Endodermal cell (in vitro differentiated cells): ENCODE results near the gene AACS. TPM values are rescaled to one million over a fixed set of nuclear protein-coding genes. Genes with fewer than 3 reads are reported as not detected.

ENCODE experiments used
- DNase-seq: peaks from one replicate; pipeline ENCODE4 v3.0.0-alpha.2; 2017
- H3K27ac ChIP-seq: 2 replicates; pipeline ENCODE4 v1.5.1; 2013; ENCODE audit warnings: mild to moderate bottlenecking, low read depth, low read length, moderate library complexity
- H3K27me3 ChIP-seq: 2 replicates; pipeline ENCODE4 v1.6.1; 2013; ENCODE audit warnings: mild to moderate bottlenecking, low read length, moderate library complexity; ENCODE audit not compliant: insufficient read depth, control insufficient read depth, poor library complexity, severe bottlenecking
- H3K36me3 ChIP-seq: 2 replicates; pipeline ENCODE4 v1.7.0; 2013; ENCODE audit warnings: mild to moderate bottlenecking, low read length, moderate library complexity; ENCODE audit not compliant: control insufficient read depth, insufficient read depth
- H3K4me1 ChIP-seq: one replicate; pipeline ENCODE4 v1.7.0; 2013; ENCODE audit warnings: low read length; ENCODE audit not compliant: control insufficient read depth, insufficient read depth
- H3K4me3 ChIP-seq: 2 replicates; pipeline ENCODE4 v1.5.1; 2013; ENCODE audit warnings: mild to moderate bottlenecking, low read length, moderate library complexity
- H3K9ac ChIP-seq: 2 replicates; pipeline ENCODE4 v1.6.1; 2013; ENCODE audit warnings: mild to moderate bottlenecking, low read length, moderate library complexity; ENCODE audit not compliant: poor library complexity, severe bottlenecking; ENCODE audit errors: extremely low read depth
- H3K9me3 ChIP-seq: 2 replicates; pipeline ENCODE4 v1.6.1; 2013; ENCODE audit warnings: mild to moderate bottlenecking, low read length, moderate library complexity; ENCODE audit not compliant: control insufficient read depth
- H3K27ac Mint-ChIP-seq: 2 replicates; pipeline ENCODE4 v1.8.0; 2020; ENCODE audit warnings: mixed read lengths
- H3K27me3 Mint-ChIP-seq: 2 replicates; pipeline ENCODE4 v1.8.0; 2021; ENCODE audit warnings: mild to moderate bottlenecking, mixed read lengths; ENCODE audit not compliant: insufficient read depth
- H3K36me3 Mint-ChIP-seq: 2 replicates; pipeline ENCODE4 v1.8.0; 2020; ENCODE audit warnings: low read depth, mixed read lengths
- H3K4me1 Mint-ChIP-seq: 2 replicates; pipeline ENCODE4 v1.8.0; 2020; ENCODE audit warnings: mixed read lengths
- H3K4me3 Mint-ChIP-seq: 2 replicates; pipeline ENCODE4 v1.8.0; 2020; ENCODE audit warnings: mild to moderate bottlenecking, moderate library complexity, mixed read lengths
- H3K9me3 Mint-ChIP-seq: 2 replicates; pipeline ENCODE4 v1.8.0; 2020; ENCODE audit warnings: mild to moderate bottlenecking, mixed read lengths
- CTCF ChIP-seq: fragments of 200-600 bp; sonication (generic); conservative IDR thresholded peaks from 2 replicates; pipeline ENCODE4 v1.5.0; 2021; ENCODE audit warnings: antibody characterized with exemption, mild to moderate bottlenecking
- WGBS, 2 experiments: methylation state at CpG; one replicate each; pipeline versions ENCODE4 v1.1.5 to v1.1.7; 2013; ENCODE audit warnings: missing lambda C conversion rate in 2 of 2, mixed read lengths in 1 of 2; ENCODE audit not compliant: insufficient coverage in 1 of 2, insufficient read length in 1 of 2; 5-methylcytosine and 5-hydroxymethylcytosine counted together
- total RNA-seq, 2 donors: library from RNA; stranded (reverse); fragmentation: NEBNext Ultra II Directional in 1 of 2; extraction: Animal tissue kit (Norgen Biotek cat#: 25700) in 1 of 2; gene quantifications; 2 replicates in 1 of 2; 3 replicates in 1 of 2; pipeline ENCODE4 v1.2.1, GENCODE V29; 2021

Gene AACS
- total RNA-seq, 2 donors from 2014 or later: 55.4 to 71.9 TPM

GRCh38 chr12:125187148-125187745 lies 122.0 kb downstream of the AACS start:
- no peak overlapping the region for H3K27ac ChIP-seq
- H3K27ac Mint-ChIP-seq: no peak overlapping the region
- TF ChIP-seq CTCF: no peak
- peaks cover 2% of the 10 kb centered on the region for H3K36me3 Mint-ChIP-seq
- peaks cover 78% of the 10 kb centered on the region for H3K27me3 Mint-ChIP-seq
- peak overlapping the region; percentile 65 for H3K4me3 Mint-ChIP-seq
- 0% methylated on average over 18 to 41 of the region's 41 CpGs for WGBS, 2 experiments
- no peaks in the 10 kb centered on the region for H3K9me3 Mint-ChIP-seq
- no peak overlapping the region for H3K9ac ChIP-seq
- peaks cover 24% of the 10 kb centered on the region for H3K4me1 ChIP-seq
- H3K4me3 ChIP-seq: peak overlapping the region; percentile 70
- H3K9me3 ChIP-seq: no peaks in the 10 kb centered on the region
- no peaks in the 10 kb centered on the region for H3K36me3 ChIP-seq
- H3K4me1 Mint-ChIP-seq: peaks cover 42% of the 10 kb centered on the region
- peak; percentile 83 for DNase-seq
- H3K27me3 ChIP-seq: peaks cover 81% of the 10 kb centered on the region

GRCh38 chr12:125187780-125188741 lies 122.8 kb downstream of the AACS start:
- Mint-ChIP-seq H3K9me3 (no peaks in the 10 kb centered on the region), H3K27ac (no peak overlapping the region), H3K27me3 (peaks cover 78% of the 10 kb centered on the region), H3K4me1 (peaks cover 39% of the 10 kb centered on the region), H3K4me3 (peak overlapping the region; percentile 65), H3K36me3 (peaks cover 2% of the 10 kb centered on the region)
- Histone ChIP-seq H3K27ac (no peak overlapping the region), H3K27me3 (peaks cover 81% of the 10 kb centered on the region), H3K9me3 (no peaks in the 10 kb centered on the region), H3K4me3 (peak overlapping the region; percentile 70), H3K36me3 (no peaks in the 10 kb centered on the region), H3K4me1 (peaks cover 24% of the 10 kb centered on the region), H3K9ac (no peak overlapping the region)
- 2 to 4% methylated on average over 20 to 22 of the region's 25 CpGs for WGBS, 2 experiments
- peak; percentile 90 for DNase-seq
- no peak for TF ChIP-seq CTCF

- TF ChIP-seq CTCF: no peak
- Histone ChIP-seq H3K9me3 (no peaks in the 10 kb centered on the region), H3K9ac (no peak overlapping the region), H3K4me3 (peak overlapping the region; percentile 35), H3K27me3 (peaks cover 82% of the 10 kb centered on the region), H3K36me3 (no peaks in the 10 kb centered on the region), H3K27ac (no peak overlapping the region), H3K4me1 (peaks cover 20% of the 10 kb centered on the region)
- H3K9me3 Mint-ChIP-seq: no peaks in the 10 kb centered on the region
- H3K27me3 Mint-ChIP-seq: peaks cover 78% of the 10 kb centered on the region
- no peak for DNase-seq
- peaks cover 37% of the 10 kb centered on the region for H3K4me1 Mint-ChIP-seq
- 16 to 28% methylated on average over 2 to 8 of the region's 10 CpGs for WGBS, 2 experiments
- H3K36me3 Mint-ChIP-seq: peaks cover 2% of the 10 kb centered on the region
- no peak overlapping the region for H3K27ac Mint-ChIP-seq
- H3K4me3 Mint-ChIP-seq: peak overlapping the region; percentile 65
Measured at GRCh38 chr12:125189015-125189414, 123.8 kb downstream of the AACS start.
